HepG2 (cell line): ENCODE measurements around the gene RAB35. TPM values are rescaled to one million over a fixed set of nuclear protein-coding genes. Genes with fewer than 3 reads are reported as not detected.

Experiments used
- ATAC-seq: fragments of 200-7000 bp; cut with Tn5 transposase; 3 replicates; pipeline ENCODE4 v1.9.1; 2020; ENCODE audit warnings: mild to moderate bottlenecking, moderate library complexity
- BruUV-seq: library from RNA; stranded (reverse); fragments of 400-500 nt; replicated peaks from 2 replicates; lab custom pipeline; 2021; lab: Mats Ljungman, UMichigan
- CTCF ChIA-PET: fragments of 300-600 bp; formaldehyde crosslinking; extraction: SDS; loops from one replicate; lab custom pipeline; 2021; ENCODE audit warnings: low total read pairs, inconsistent platforms, low intra/inter-chr PET ratio; lab: Yijun Ruan, JAX
- POLR2A ChIA-PET: fragments of 350-600 bp; sonication (Branson Sonifier 250); formaldehyde crosslinking; loops from one replicate; lab custom pipeline; 2020; ENCODE audit warnings: antibody characterized with exemption, inconsistent platforms; lab: Yijun Ruan, JAX
- DNase-seq: peaks from one replicate; pipeline ENCODE4 v3.0.0-alpha.2; 2015; ENCODE audit warnings: low spot score
- FAIRE-seq: peaks from 3 replicates; lab custom pipeline; 2011; peaks lifted over from hg19 to GRCh38; lab: Jason Lieb, UNC
- H2AFZ ChIP-seq: one replicate; pipeline ENCODE4 v1.6.1; 2011; ENCODE audit warnings: low read length, inconsistent platforms
- H3K27ac ChIP-seq: fragments of 300-600 bp; 3 replicates; pipeline ENCODE4 v1.8.0; 2011; ENCODE audit warnings: mixed run types, mild to moderate bottlenecking, mixed read lengths, low read length, inconsistent platforms; ENCODE audit not compliant: insufficient read depth; ENCODE audit errors: extremely low read length
- H3K27me3 ChIP-seq, 2 experiments: fragments of 200-600 bp in 1 of 2; 2 replicates in 1 of 2; 3 replicates in 1 of 2; pipeline versions ENCODE4 v1.6.0 to v1.8.0; 2011; ENCODE audit warnings: low read length in 2 of 2, mild to moderate bottlenecking in 2 of 2, moderate library complexity in 2 of 2, inconsistent platforms in 1 of 2; ENCODE audit not compliant: insufficient read depth in 2 of 2, control insufficient read depth in 1 of 2
- H3K36me3 ChIP-seq, 2 experiments: fragments of 200-600 bp in 1 of 2; replicated peaks in 1 of 2; 2 replicates in 1 of 2; 3 replicates in 1 of 2; pipeline versions ENCODE4 v1.5.1 to v1.8.0; 2011; ENCODE audit warnings: low read length in 2 of 2, inconsistent platforms in 1 of 2; ENCODE audit not compliant: insufficient read depth in 2 of 2, control insufficient read depth in 1 of 2
- H3K4me1 ChIP-seq: 2 replicates; pipeline ENCODE4 v1.5.1; 2012; ENCODE audit warnings: low read length, inconsistent platforms; ENCODE audit not compliant: insufficient read depth
- H3K4me2 ChIP-seq: 2 replicates; pipeline ENCODE4 v1.6.0; 2011; ENCODE audit warnings: low read depth, low read length, inconsistent platforms
- H3K4me3 ChIP-seq, 3 experiments: fragments of 200-600 bp in 1 of 3; sonication (generic), shearing (Covaris generic) in 1 of 3; replicated peaks in 1 of 3; 2 replicates each; pipeline ENCODE4 v1.5.1; 2011 to 2016; ENCODE audit warnings: low read length in 3 of 3, inconsistent platforms in 2 of 3, low read depth in 2 of 3, mild to moderate bottlenecking in 2 of 3, control low read depth in 1 of 3, mixed read lengths in 1 of 3; ENCODE audit not compliant: insufficient read depth in 1 of 3
- H3K79me2 ChIP-seq: one replicate; pipeline ENCODE4 v1.6.1; 2011; ENCODE audit warnings: low read length, inconsistent platforms; ENCODE audit not compliant: insufficient read depth
- H3K9ac ChIP-seq: 2 replicates; pipeline ENCODE4 v1.6.0; 2011; ENCODE audit warnings: mild to moderate bottlenecking, low read depth, low read length, inconsistent platforms; ENCODE audit not compliant: insufficient read depth
- H3K9me3 ChIP-seq: 2 replicates; pipeline ENCODE4 v1.5.1; 2012; ENCODE audit warnings: mild to moderate bottlenecking, low read length
- H4K20me1 ChIP-seq: 2 replicates; pipeline ENCODE4 v1.6.0; 2011; ENCODE audit warnings: inconsistent platforms, mild to moderate bottlenecking, low read length, moderate library complexity; ENCODE audit not compliant: insufficient read depth
- AGO2 ChIP-seq: fragments of 200-400 bp; formaldehyde crosslinking; optimal IDR thresholded peaks from 2 replicates; pipeline ENCODE3; 2017; ENCODE audit warnings: mild to moderate bottlenecking, low read depth, low read length, moderate library complexity
- RXRA ChIP-seq: sonication (generic); formaldehyde crosslinking; IDR thresholded peaks from 2 replicates; pipeline ENCODE4 v1.5.1; 2020; ENCODE audit warnings: missing genetic modification reagents
- TCF7 ChIP-seq: sonication (generic); IDR thresholded peaks from 2 replicates; pipeline ENCODE4 v1.6.1; 2016; ENCODE audit warnings: antibody characterized with exemption, low read depth
- ZFP62 ChIP-seq: sonication (generic); formaldehyde crosslinking; IDR thresholded peaks from 2 replicates; pipeline ENCODE4 v1.4.0; 2020; ENCODE audit warnings: missing genetic modification reagents
- ZMAT3 ChIP-seq: sonication (generic); formaldehyde crosslinking; conservative IDR thresholded peaks from 2 replicates; pipeline ENCODE4 v1.7.0; 2021; ENCODE audit warnings: missing genetic modification reagents
- ZNF766 ChIP-seq: sonication (generic); formaldehyde crosslinking; IDR thresholded peaks from 2 replicates; pipeline ENCODE4 v1.5.0; 2020; ENCODE audit warnings: missing genetic modification reagents, borderline replicate concordance
- WGBS: methylation state at CpG from one replicate; pipeline ENCODE4 v1.1.6; 2017; ENCODE audit warnings: low lambda C conversion rate; 5-methylcytosine and 5-hydroxymethylcytosine counted together
- in situ Hi-C: cut with HindIII; loops from 2 replicates; pipeline ENCODE4 v1.10.0; 2017; ENCODE audit warnings: low pct_unique_long_range_greater_than_20kb; ENCODE audit not compliant: extremely low pct_ligation_motif_present
- intact Hi-C: fragments of 100-400 bp; cut with micrococcal nuclease; formaldehyde crosslinking; loops from one replicate; pipeline ENCODE4 v1.10.0; 2022; ENCODE audit not compliant: unreplicated experiment
- polyA plus RNA-seq, 8 experiments: library from polyadenylated mRNA; depleted of rRNA in 3 of 8; stranded (reverse) in 7 of 8; unstranded in 1 of 8; fragments of >200 nt; fragmentation: Illumina TruSeq in 4 of 8; extraction: Trizol in 4 of 8; gene quantifications; 2 replicates each; pipeline versions ENCODE4 v1.2.1 to v1.2.3, GENCODE V29; 2011 to 2016; ENCODE audit warnings: low read depth in 4 of 8, missing spikeins in 1 of 8, mixed read lengths in 1 of 8; ENCODE audit not compliant: insufficient read depth in 1 of 8
- total RNA-seq, 5 experiments: library from RNA; depleted of rRNA; stranded (reverse); fragments of >200 nt; fragmentation: Illumina TruSeq; extraction: Trizol; gene quantifications; 2 replicates each; pipeline ENCODE4 v1.2.3, GENCODE V29; 2016; ENCODE audit warnings: low read depth in 1 of 5
- TF ChIP-seq, protein P1 (sequence below): sonication (generic); formaldehyde crosslinking; conservative IDR thresholded peaks from 2 replicates; pipeline ENCODE4 v1.5.0; 2020; ENCODE audit warnings: missing genetic modification reagents
- TF ChIP-seq, protein P2 (sequence below): fragments of 450-650 bp; IDR thresholded peaks from 2 replicates; pipeline ENCODE4 v1.6.1; 2017

Gene RAB35
- total and polyA plus RNA-seq, 2 of the 13 experiments (the other 11 are each of a cell fraction or from before 2014, with no cell fraction given), result 25.2 to 29.1 TPM

DNA sequence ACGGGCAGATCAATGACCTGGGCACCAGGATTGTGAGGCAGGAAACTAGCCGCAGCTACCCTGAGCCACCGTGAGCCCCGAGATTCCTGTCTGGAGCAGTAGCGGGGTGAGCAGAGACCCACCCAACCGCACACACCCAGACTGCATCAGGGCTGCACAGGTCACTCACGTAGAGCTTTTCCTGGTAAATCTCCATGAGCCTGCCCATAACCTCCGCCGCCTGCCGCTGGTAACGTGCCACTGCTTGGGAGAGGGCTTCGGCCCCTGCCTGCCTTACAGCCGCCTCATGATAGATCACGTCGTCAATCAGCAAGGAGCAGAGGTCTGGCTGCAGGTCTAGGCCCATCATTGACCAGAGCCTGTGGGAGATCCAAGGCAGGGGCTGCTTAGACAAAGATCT lies 38.5 kb upstream of the RAB35 start:
- TF ChIP-seq TCF7 (no peak), ZMAT3 (CRISPR knock-in tag) (no peak), ZNF766 (no peak), AGO2 (peak; percentile 51), ZFP62 (no peak), RXRA (CRISPR knock-in tag) (no peak)
- TF ChIP-seq, protein P1, sequence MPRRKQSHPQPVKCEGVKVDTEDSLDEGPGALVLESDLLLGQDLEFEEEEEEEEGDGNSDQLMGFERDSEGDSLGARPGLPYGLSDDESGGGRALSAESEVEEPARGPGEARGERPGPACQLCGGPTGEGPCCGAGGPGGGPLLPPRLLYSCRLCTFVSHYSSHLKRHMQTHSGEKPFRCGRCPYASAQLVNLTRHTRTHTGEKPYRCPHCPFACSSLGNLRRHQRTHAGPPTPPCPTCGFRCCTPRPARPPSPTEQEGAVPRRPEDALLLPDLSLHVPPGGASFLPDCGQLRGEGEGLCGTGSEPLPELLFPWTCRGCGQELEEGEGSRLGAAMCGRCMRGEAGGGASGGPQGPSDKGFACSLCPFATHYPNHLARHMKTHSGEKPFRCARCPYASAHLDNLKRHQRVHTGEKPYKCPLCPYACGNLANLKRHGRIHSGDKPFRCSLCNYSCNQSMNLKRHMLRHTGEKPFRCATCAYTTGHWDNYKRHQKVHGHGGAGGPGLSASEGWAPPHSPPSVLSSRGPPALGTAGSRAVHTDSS (CRISPR knock-in tag), result no peak
- TF ChIP-seq, protein P2, sequence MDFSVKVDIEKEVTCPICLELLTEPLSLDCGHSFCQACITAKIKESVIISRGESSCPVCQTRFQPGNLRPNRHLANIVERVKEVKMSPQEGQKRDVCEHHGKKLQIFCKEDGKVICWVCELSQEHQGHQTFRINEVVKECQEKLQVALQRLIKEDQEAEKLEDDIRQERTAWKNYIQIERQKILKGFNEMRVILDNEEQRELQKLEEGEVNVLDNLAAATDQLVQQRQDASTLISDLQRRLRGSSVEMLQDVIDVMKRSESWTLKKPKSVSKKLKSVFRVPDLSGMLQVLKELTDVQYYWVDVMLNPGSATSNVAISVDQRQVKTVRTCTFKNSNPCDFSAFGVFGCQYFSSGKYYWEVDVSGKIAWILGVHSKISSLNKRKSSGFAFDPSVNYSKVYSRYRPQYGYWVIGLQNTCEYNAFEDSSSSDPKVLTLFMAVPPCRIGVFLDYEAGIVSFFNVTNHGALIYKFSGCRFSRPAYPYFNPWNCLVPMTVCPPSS, result no peak
- FAIRE-seq (no peak), ATAC-seq (no peak), DNase-seq (no peak)
- Histone ChIP-seq H3K36me3 (peaks cover 56 to 87% of the 10 kb centered on the region in 2 experiments), H2AFZ (no peak overlapping the region), H3K4me3 (no peak overlapping the region), H3K4me1 (peaks cover 9% of the 10 kb centered on the region; the same call in 1 of the 2 replicates), H3K9me3 (no peaks in the 10 kb centered on the region), H3K4me2 (no peak overlapping the region), H3K9ac (no peak overlapping the region), H3K79me2 (no peaks in the 10 kb centered on the region), H4K20me1 (no peaks in the 10 kb centered on the region), H3K27me3 (no peaks in the 10 kb centered on the region), H3K27ac (no peak overlapping the region)
- WGBS, result 100% methylated on average over 4 of the region's 15 CpGs
- intact Hi-C loops (no loop called here), in situ Hi-C loops (no loop called here)
- no TSS peak for BruUV-seq
- ChIA-PET CTCF (no interaction called here), POLR2A (no interaction called here)
